GM12892 (cell line): ENCODE results near the gene MYO10.

Experiments
- POLR2AphosphoS5 ChIP-seq: IDR thresholded peaks from 2 replicates; pipeline ENCODE4 v1.6.1; 2011; ENCODE audit warnings: low read depth, low read length, control low read depth
- TAF1 ChIP-seq: IDR thresholded peaks from 2 replicates; pipeline ENCODE4 v1.6.1; 2011; ENCODE audit warnings: low read depth, mild to moderate bottlenecking, control low read depth, low read length, borderline replicate concordance

GRCh38 chr5:16849775-16850174 lies 86.3 kb downstream of the MYO10 start:
- TF ChIP-seq POLR2AphosphoS5 (no peak), TAF1 (no peak)
